Fibroblast of skin of right biceps (primary cell): ENCODE measurements around the gene MRPS18B.

Experiments
- DNase-seq: peaks from one replicate; pipeline ENCODE4 v3.0.0-alpha.2; 2013

MRPS18B gene

GRCh38 chr6:30617565-30618269 is at the start of gene MRPS18B:
MRPS18B (plus strand) TSS chr6:30617840; CDS start chr6:30617866, 26 bp downstream.
- DNase-seq, result peak; percentile 98

- DNase-seq, result no peak
Observed at GRCh38 chr6:30568245-30568644, 49.4 kb upstream of the MRPS18B start.

- DNase-seq, result no peak
Observed at GRCh38 chr6:30570263-30570662, 47.4 kb upstream of the MRPS18B start.

- no peak for DNase-seq
Observed at GRCh38 chr6:30570740-30571074, 46.9 kb upstream of the MRPS18B start.

GRCh38 chr6:30571075-30571761 is 46.4 kb upstream of the MRPS18B start, which contains the start of gene ABCF1:
ABCF1 (plus strand) TSS chr6:30571442; CDS start chr6:30571488, 46 bp downstream.
- peak; percentile 96 for DNase-seq

- no peak for DNase-seq
Observed at GRCh38 chr6:30571762-30572082, 45.9 kb upstream of the MRPS18B start.

GRCh38 chr6:30572148-30572547 is 45.5 kb upstream of the MRPS18B start:
- DNase-seq, result no peak

GRCh38 chr6:30573113-30573512 is 44.5 kb upstream of the MRPS18B start:
- no peak for DNase-seq

- no peak for DNase-seq
Observed at GRCh38 chr6:30578051-30578450, 39.6 kb upstream of the MRPS18B start.

- DNase-seq, result no peak
Observed at GRCh38 chr6:30583921-30584320, 33.7 kb upstream of the MRPS18B start.

GRCh38 chr6:30589754-30590358 is 27.8 kb upstream of the MRPS18B start:
- no peak for DNase-seq

- no peak for DNase-seq
Observed at GRCh38 chr6:30590509-30590908, 27.1 kb upstream of the MRPS18B start.

- DNase-seq, result no peak
Observed at GRCh38 chr6:30591008-30591407, 26.6 kb upstream of the MRPS18B start.

GRCh38 chr6:30592287-30592686 is 25.4 kb upstream of the MRPS18B start:
- DNase-seq, result no peak

GRCh38 chr6:30597315-30598144 is 20.1 kb upstream of the MRPS18B start:
- DNase-seq, result peak; percentile 72

- DNase-seq, result no peak
Observed at GRCh38 chr6:30598912-30599624, 18.6 kb upstream of the MRPS18B start.

- no peak for DNase-seq
Observed at GRCh38 chr6:30599625-30600324, 17.9 kb upstream of the MRPS18B start.

- DNase-seq, result no peak
Observed at GRCh38 chr6:30600451-30600961, 17.1 kb upstream of the MRPS18B start.

GRCh38 chr6:30601436-30601814 is 16.2 kb upstream of the MRPS18B start:
- DNase-seq, result no peak

- DNase-seq, result no peak
Observed at GRCh38 chr6:30601815-30602641, 15.6 kb upstream of the MRPS18B start.

- DNase-seq, result no peak
Observed at GRCh38 chr6:30603961-30604360, 13.7 kb upstream of the MRPS18B start.
